ENCODE data around the gene GPR162.
A peak's percentile ranks its signal among the peaks of the same experiment; 100 is the strongest.

The GPR162 gene

GRCh38 chr12:6821591-6822425, at the start of gene GPR162:
GPR162 (plus strand) TSS chr12:6821821; CDS start chr12:6823899, 2,078 bp downstream.
- DNase-seq = no peak

- peak; percentile 68 to 77 for DNase-seq
These were observed 49.3 kb upstream of the GPR162 start, which contains the start of gene LAG3 for GRCh38 chr12:6772331-6772695. LAG3 (plus strand) TSS chr12:6772520; CDS start chr12:6772853, 333 bp downstream.

GRCh38 chr12:6772726-6773589, 48.7 kb upstream of the GPR162 start:
- DNase-seq = no peak

- peak; percentile 48 to 83 for DNase-seq
These were observed 47.9 kb upstream of the GPR162 start for GRCh38 chr12:6773590-6774351.

- no peak for DNase-seq
These were observed 47.0 kb upstream of the GPR162 start for GRCh38 chr12:6774499-6775062.

GRCh38 chr12:6775185-6776174, 46.1 kb upstream of the GPR162 start:
- no peak for DNase-seq

GRCh38 chr12:6777386-6777785, 44.2 kb upstream of the GPR162 start:
- DNase-seq = no peak

- no peak for DNase-seq
These were observed 43.4 kb upstream of the GPR162 start for GRCh38 chr12:6778217-6778573.

GRCh38 chr12:6778574-6779550, 42.8 kb upstream of the GPR162 start:
- DNase-seq = peak; percentile 81 to 84

- no peak for DNase-seq
These were observed 41.8 kb upstream of the GPR162 start for GRCh38 chr12:6779708-6780432.

- DNase-seq = peak in 1 of 2 experiments; percentile 52
These were observed 41.0 kb upstream of the GPR162 start for GRCh38 chr12:6780573-6780972.

- no peak for DNase-seq
These were observed 39.5 kb upstream of the GPR162 start for GRCh38 chr12:6782119-6782518.

- no peak for DNase-seq
These were observed 38.6 kb upstream of the GPR162 start for GRCh38 chr12:6782850-6783566.

GRCh38 chr12:6783828-6784227, 37.8 kb upstream of the GPR162 start:
- DNase-seq = no peak

- DNase-seq = no peak
These were observed 37.3 kb upstream of the GPR162 start for GRCh38 chr12:6784296-6784695.

- no peak for DNase-seq
These were observed 36.9 kb upstream of the GPR162 start for GRCh38 chr12:6784761-6785160.

- DNase-seq = no peak
These were observed 35.1 kb upstream of the GPR162 start for GRCh38 chr12:6786416-6787094.

- no peak for DNase-seq
These were observed 34.3 kb upstream of the GPR162 start for GRCh38 chr12:6787309-6787708.
